HG03066 (cell line): ENCODE results near the gene PRKAG2.

Source experiments
- ATAC-seq: cut with Tn5 transposase; IDR thresholded peaks from one replicate; pipeline ENCODE4 v1.9.1; 2021; ENCODE audit warnings: low read depth; ENCODE audit not compliant: unreplicated experiment

PRKAG2 gene

GRCh38 chr7:151674161-151674920 is 202.6 kb downstream of the PRKAG2 start:
- ATAC-seq = no peak

GRCh38 chr7:151673216-151673615 is 203.7 kb downstream of the PRKAG2 start:
- no peak for ATAC-seq

DNA sequence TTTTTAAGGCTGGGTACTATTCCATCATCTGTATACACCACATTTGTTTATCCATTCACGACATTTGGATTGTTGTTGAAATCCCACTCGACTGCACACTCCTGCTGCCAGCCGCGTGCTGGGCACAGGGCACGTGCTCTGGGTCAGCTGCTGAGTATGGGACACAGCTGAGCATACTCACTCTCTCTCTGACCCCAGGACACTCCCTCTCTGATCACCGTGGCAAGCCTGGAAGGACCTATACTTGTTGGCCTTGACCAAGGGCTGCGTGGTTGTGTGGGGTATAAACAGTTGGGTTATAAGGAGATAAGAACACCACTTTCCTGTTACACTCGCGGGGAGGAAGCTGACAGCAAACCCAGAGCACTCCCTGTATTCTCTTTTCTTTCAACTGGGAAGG is 204.2 kb downstream of the PRKAG2 start:
- no peak for ATAC-seq

- no peak for ATAC-seq
Measured at GRCh38 chr7:151671514-151671913, 205.4 kb downstream of the PRKAG2 start.

DNA sequence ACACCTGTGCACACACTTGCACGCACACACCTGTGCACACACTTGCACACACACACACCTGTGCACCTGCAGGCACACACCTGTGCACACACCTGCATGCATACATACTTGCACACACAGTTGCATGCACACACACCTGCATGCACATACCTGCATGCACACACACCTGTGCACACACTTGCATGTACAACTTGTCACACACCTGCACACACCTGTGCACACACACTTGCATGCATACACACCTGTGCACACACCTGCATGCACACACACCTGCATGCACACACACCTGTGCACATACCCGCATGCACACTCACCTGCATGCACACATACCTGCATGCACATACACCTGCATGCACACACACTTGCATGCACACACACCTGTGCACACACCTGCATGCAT is 207.2 kb downstream of the PRKAG2 start:
- no peak for ATAC-seq

GRCh38 chr7:151666886-151667285 is 210.0 kb downstream of the PRKAG2 start:
- no peak for ATAC-seq

DNA sequence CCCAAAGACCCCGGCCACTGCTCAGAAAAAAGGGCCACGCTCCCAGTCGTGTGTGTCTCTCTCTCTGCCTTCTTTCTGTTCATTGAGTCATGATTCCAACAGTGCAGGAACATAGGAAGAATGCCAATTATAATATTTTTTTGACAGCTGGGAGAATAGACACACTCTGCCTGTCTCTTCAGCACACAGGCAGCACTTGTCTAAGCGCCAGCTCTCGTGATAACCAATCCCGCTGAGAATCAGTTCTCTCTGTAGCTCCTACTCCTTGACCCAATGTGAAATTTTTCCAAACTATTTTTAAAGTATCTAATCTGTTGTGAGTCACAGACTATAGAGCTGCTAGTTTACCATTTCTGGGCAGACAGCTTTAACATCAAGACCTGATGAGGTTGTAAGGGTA is 211.5 kb downstream of the PRKAG2 start:
- ATAC-seq = no peak

GRCh38 chr7:151664268-151664667 is 212.6 kb downstream of the PRKAG2 start:
- ATAC-seq = no peak

DNA sequence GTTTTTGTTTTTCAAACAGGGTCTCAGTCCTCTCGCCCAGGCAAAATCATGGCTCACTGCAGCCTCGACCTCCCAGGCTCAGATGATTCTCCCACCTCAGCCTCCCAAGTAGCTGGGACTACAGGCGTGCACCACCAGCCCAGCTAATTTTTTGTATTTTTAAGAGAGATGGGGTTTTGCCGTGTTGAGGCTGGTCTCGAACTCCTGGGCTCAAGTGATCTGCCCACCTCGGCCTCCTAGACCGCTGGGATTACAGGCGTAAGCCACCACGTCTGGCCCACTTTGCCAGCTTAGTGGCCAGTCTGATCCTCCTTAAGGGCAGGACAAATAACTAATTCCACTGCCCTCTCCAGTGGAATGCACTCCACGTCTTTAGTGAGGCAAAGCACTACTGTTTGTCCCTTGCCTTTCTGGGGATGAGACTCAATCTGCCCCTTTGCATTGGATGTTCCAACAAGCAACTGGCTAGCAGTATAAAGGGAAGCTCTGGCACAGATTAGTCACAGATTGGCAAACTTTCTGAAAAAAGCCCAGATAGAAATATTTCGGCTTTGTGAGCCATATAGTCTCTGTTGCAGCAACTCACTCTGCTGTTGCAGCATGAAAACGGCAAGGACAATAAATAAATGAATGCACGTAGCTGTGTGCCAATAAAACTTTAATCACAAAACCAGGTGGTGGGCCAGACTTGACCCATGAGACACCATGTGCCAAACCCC is 213.4 kb downstream of the PRKAG2 start:
- ATAC-seq = no peak

GRCh38 chr7:151662251-151662826 is 214.6 kb downstream of the PRKAG2 start:
- no peak for ATAC-seq

DNA sequence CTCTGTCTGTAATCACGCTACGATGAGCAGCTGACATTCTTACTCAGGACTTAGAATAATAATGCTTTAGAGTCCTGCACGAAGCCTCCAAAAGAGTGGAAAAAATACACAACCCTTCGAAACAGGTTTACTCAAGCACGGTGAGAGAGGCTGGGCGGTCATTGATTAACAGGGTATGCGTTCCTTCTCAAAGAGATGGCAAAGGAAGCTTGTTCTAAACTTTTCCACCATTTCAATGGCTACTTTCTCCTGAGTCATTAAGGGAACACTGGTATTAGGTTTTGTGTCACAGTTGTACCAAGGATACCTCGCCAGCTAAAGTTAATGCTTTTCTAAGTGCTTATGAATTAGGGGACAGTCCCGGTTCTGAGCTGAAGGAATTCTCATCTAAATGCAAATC is 215.3 kb downstream of the PRKAG2 start:
- ATAC-seq = no peak

DNA sequence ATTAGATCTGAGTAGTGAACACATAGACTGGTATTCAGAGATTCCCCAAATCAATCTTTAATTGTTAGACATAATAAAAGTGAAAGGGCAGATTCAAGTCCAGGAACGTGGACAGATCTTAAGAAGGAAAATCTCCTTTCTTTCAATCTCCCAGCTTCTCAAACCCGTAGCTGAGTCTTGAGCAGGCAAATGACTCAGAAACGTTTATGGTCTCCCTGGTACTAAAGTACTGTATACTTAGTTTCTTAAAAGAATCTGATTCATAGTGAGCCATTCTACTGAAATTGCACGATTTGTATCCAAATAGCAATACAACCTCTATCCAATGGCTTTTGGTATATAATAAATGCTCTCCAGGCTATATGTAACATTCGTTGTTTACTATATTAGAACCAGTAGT is 216.8 kb downstream of the PRKAG2 start:
- no peak for ATAC-seq

DNA sequence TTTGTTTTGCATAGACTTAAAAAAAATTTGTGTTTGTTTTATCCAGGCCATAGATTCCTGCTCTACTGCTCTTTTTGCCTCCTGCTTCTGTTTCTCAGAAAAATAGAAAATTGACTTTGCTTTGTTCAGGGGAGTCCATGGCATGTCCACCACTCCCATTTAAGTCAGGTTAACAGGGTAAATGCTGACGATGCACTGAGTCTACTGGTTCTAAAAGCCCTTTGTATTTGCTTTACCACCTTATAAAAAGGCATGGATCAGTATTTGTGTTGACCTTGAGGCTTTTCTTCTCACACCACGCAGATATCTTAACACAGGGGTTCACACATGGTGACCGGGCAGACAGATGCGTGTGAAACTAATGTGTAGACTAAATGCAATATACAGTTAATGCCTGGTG is 217.7 kb downstream of the PRKAG2 start:
- ATAC-seq = no peak

GRCh38 chr7:151658778-151659177 is 218.1 kb downstream of the PRKAG2 start:
- no peak for ATAC-seq

GRCh38 chr7:151657173-151657572 is 219.7 kb downstream of the PRKAG2 start:
- ATAC-seq = no peak

- no peak for ATAC-seq
Measured at GRCh38 chr7:151655555-151655954, 221.4 kb downstream of the PRKAG2 start.

DNA sequence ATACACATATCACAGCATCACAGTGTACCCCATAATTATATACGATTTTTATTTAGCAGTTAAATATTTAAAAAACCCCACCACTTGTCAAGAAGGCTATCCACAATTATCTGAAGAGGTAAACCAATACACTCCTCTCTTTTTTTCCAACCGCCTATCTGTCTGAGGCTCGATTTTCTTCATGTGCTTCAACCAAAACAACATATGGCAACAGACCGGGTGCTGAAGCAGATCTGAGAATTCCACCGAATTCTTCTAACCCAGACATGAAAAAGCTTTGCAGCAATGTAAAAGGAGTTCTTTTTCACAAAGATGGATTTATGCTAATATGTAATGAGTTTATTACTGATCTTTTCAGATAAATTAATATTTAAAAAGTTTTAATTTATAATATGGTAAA is 224.8 kb downstream of the PRKAG2 start:
- ATAC-seq = no peak

DNA sequence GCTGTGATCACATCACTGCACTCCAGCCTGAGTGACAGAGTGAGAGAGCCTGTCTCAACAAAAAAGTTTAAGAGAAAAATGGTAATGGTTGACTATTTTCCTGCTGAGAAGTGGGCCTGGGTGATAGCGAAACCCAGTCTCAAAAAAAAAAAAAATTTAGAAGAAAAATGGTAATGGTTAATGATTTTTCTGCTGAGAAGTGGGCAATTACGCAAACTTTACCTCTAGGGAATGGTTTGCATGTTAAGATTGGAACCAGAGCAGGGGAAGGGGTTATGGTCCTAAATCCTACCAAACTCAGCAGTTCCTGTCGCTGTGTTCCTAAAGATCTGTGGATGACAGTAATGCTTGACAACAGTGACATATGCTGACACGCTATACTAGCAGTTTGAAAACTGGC is 226.8 kb downstream of the PRKAG2 start:
- ATAC-seq = no peak

DNA sequence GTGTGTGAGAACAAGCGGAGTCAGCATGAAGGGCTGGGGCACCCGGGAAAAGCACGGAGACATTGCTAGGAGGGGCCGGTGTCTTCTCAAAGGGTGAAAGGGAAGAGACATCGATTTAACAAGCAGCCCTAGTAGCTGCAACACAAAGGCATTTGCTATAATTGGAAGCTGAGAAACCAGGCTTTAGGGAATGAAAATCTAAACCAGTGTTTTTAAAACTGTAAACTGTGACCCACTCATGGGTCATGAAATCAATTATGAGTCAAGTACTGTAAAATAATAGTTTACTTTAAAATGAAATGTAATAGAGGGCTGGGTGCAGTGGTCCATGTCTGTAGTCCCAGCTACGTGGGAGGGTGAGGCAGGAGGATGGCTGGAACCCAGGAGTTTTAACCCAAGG is 228.5 kb downstream of the PRKAG2 start:
- no peak for ATAC-seq

DNA sequence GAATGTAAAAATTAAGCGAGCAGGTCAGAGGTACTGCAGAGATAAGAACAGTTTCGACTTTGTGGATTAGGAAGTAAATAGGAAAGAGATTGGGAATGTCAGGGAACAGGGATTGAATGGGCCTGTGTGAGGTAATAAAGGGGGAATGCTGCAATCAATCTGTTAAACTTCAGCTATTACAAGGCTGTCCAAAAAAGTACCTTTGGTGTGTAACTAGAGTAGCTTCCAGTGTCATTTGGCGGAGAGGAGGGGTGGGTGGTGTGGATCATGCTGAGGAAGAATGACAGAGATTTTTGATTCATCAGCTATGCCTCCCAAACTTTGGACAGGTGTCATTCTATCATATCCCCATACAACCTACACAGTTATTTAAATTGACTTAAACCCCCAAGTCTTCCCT is 229.0 kb downstream of the PRKAG2 start:
- no peak for ATAC-seq

DNA sequence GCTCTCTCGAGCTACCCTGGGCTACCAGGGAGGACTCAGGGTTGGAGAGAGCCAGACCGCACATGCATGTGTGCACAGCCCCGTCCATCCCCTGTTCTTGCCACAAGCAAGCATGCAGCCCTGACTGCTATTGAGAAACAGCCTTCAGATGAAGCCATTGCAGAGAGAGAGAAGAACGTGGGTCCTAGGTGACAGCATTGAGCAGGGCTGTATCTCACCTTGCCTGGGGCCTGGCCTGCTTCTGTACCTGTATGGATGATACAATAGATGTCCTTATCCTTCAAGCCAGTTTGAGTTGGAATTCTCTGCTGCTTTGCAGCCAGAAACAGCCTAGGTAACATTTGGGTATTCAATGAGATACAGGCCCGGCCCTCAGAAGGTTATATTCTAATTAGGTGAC is 229.9 kb downstream of the PRKAG2 start:
- ATAC-seq = no peak

GRCh38 chr7:151645311-151645710 is 231.6 kb downstream of the PRKAG2 start:
- no peak for ATAC-seq
